GM19351 (cell line): ENCODE results near the gene IRAG1.
"Not testable (repeated sequence)": the region's sequence is repeated elsewhere in the genome, so short reads cannot be mapped to it uniquely, and the experiment has no call there.

Source experiments
- ATAC-seq: cut with Tn5 transposase; IDR thresholded peaks from one replicate; pipeline ENCODE4 v1.9.1; 2021; ENCODE audit warnings: mild to moderate bottlenecking, moderate library complexity; ENCODE audit not compliant: unreplicated experiment

The IRAG1 gene

DNA sequence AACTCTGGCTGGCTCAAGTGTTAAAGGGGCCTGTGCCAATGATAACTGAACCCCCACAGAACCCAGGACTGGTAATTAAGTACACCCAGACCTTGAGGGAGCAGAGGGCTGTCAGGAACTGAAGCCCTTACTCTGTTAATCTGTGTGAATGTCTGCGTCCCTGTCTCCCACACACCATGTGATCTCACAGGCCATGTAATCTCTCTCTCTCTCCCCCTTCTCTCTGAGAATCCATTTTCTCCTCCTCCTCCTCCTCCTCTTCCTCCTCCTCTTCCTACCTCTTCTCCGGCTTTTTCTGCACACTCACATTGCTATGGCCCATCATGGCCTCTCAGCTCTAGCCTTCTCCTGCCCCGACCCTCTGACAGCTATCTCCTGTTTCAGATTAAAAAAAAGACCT lies 14.6 kb upstream of the IRAG1 start:
- no peak for ATAC-seq

DNA sequence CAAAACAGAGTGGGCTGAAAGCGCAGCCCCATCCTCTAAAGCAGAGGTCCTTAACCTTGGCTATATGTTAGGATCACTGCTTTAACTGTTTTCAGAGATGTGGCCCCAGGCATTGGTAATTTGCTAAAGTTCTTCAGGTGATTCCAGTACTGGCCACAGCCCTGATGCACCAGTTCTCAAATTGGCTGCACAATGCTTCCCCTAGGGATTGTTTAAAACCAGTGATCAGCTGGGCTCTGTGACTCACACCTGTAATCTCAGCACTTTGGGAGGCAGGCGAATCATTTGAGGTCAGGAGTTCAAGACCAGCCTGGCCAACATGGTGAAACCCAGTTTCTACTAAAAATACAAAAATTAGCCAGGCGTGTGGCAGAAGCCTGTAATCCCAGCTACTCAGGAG lies 8.4 kb upstream of the IRAG1 start:
- no peak for ATAC-seq

DNA sequence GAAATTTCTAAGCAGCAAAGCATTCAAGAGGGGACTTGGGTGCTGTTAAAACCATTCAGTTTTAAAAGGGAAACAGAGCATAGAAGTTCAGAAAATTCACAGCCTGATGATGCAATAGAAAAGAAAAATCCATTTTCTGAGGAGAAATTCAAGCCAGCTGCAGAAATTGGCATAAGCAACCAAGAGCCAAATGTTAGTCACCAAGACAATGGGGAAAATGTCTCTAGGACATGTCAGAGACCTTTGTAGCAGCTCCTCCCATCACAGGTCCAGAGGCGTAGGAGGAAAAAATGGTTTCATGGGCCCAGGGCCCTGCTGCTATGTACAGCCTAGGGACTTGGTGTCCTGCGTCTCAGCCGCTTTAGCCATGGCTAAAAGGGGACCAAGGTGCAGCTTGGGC lies 5.5 kb upstream of the IRAG1 start:
- no peak for ATAC-seq

DNA sequence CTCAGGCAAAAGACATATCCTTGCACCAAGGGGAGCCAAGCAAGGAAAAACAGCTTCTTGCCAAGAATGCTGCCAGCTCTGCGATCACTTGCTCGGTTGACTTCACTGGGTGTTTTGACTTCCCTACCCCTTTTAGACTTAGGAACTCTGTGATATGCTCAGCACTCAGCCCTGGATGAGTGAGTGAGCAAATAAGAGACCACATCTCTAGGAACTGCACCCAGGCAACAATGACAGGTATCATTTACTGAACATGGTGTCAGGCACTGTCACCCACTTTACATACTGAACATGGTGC lies 3.7 kb upstream of the IRAG1 start:
- ATAC-seq: no peak

DNA sequence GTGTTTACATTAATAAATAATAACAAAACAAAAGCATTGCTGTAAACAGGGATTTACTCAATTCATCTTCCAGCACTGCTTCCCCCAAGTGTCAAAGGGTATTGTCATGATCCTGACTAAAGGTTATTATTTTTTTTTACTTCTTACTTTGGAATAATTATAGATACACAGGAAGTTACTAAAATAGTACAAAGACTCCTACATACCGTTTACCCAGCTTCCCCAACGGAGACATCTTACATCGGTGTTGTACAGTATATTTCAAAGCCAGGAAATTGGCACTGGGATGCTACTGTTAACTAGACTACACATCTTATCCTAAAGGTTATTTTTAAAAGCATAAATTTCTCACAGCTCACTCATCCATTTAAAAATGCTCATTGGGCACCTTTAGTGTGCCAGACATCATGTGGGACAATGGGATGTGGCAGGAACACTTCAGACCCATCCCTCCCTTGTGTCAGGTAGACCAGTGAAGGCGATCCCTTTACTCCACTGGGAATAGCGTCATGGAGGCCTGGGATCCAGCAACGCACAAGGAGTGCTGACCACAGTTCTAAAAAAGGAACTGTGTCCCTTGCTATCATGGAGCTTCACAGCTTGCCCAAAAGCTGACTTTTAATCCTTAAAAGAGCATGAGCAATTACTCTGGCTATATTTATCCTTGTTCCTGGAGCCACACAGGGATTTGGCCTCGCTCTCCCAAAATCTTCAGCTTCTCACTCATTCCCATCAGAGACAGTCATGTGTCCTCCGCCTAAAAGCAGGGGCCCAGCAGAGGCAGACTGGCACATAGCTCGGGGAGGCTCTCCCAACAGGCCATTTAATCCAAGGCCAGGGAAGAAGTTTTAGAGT lies 3.1 kb upstream of the IRAG1 start:
- ATAC-seq: no peak

DNA sequence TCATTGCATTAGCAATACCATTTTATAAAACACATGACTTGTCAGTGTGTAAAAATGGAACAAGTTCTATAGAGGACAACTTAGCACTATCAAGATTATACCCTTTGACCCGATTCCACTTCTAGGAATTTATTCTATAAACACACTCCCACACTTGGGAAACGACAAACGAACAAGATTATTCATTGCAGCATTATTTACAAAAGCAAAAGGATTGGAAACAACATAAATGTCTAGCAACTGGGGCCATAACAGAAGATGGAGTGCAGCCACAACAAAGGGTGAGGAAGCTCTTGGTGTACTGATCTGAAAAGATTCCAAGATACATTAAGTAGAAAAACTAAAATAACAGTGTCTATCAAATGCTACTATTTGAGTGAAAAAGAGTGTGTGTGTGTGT lies 2.3 kb upstream of the IRAG1 start:
- ATAC-seq: no peak

DNA sequence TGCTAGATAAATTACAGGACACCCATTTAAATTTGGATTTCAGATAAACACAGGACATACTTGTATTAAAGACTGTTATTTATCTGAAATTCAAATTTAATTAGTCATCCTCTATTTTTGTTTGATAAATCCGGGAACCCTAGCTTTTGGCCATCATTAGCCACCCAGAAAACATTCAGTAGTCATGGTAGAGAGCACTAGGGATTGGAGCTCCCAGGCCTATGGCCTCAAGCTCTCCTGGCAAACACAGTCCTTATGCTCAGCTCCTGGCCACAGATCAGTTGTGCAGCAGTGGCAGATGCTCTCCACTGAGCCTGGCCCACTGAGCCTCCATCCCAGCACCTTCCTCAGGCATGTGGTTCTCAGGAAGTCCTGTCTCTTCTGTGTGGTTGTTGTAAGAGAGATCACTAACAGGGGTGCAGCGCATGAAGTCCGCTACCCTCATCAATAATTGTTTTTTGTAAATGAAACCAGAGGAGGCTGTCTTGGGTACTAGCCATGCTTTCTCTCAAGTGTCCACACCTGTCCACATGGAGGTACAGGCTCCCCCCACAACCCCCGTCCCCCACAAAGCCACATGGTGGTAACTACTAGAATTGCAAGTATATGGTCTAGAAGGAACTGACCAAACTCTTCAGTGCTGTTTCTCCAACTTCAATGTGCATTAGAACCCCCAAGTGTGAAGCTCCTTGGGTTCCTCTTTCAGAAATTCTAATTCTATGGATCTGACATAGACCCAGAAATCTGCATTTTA lies 1.1 kb upstream of the IRAG1 start:
- no peak for ATAC-seq

DNA sequence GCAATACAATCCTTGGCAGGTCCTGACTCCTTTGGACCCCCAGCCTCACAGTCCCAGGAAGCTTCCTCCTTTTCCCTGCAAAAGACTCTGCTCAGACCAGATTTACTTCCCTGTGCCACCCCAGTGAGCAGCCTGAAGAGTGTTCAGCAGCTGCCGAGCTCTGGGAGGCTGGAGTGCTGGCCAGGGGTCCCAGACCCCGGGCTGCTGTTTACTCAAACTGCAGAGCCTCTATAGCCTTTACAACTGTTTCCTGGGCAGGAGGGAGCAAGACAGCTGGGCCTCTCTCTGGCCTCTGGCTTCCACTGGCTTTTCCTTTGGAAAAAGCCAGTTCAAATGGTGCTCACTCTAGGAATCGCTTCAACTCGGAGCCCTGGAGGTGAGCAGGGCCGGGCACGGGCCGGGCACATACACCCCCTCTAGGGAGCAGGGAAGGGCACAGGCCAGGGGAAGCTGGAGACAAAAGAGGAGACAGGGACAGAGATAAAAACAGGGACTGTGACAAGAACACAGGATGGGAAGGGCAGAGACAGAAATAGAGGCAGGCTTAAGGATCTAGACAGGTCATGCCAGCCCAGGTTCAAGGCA lies 932 bp downstream of the IRAG1 start:
- no peak for ATAC-seq

DNA sequence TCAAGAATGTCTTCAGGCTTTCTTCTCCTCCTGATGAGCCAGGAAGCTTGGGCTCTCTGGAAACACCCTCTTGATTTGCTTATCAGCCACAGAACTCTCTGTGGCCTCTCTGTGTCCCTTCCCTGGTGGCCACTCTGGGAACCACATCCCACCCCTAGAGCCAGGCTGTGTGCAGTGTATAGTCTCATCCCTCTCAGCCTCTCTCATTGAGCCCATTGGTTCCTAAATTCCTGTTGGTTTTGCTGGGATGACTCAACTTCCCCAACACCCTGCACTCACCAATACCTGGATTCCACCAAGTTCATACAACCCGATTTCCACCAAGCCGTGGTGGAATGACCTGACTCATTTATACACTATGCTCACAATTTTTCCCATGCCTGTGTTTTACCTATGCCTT lies 5.2 kb downstream of the IRAG1 start:
- ATAC-seq: no peak

DNA sequence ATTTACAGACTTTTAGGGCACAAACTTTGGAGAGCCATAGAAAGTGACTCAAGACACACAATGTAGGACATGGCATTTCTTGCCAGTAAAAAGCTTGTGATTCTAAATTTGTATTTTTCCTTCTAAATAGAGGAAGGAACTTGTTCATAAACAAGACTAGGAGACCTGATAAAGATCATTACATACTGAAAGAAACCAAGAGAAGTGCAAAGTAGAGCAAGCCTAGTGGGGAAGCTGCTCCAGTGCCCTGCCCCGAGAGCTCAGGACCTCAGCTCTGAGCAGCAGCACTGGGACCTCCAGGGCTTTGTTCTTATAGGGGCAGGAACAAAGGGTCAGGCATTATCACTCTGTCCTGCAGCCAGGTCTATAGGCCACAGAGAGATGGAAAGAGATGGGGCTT lies 7.2 kb downstream of the IRAG1 start:
- ATAC-seq: no peak

DNA sequence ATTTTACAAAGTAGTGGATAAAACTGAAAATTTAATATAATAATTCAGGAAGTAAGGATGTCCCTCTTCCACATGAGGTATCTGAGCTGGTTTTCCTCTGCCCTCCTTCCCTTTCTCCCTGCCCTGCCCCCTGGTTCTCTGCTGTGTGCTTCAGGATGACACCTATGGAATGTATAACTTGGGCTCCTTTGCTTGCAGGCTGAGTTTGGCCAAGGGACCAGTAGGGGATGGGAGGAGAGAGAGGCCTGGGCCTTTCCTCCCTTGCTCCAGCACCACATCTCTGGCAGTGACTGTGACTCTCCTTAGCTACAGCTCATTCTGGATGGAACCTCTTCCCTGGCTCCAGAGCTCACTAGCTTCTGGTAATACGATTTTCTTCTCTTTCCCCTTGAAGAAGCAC lies 10.1 kb downstream of the IRAG1 start:
- ATAC-seq: no peak

DNA sequence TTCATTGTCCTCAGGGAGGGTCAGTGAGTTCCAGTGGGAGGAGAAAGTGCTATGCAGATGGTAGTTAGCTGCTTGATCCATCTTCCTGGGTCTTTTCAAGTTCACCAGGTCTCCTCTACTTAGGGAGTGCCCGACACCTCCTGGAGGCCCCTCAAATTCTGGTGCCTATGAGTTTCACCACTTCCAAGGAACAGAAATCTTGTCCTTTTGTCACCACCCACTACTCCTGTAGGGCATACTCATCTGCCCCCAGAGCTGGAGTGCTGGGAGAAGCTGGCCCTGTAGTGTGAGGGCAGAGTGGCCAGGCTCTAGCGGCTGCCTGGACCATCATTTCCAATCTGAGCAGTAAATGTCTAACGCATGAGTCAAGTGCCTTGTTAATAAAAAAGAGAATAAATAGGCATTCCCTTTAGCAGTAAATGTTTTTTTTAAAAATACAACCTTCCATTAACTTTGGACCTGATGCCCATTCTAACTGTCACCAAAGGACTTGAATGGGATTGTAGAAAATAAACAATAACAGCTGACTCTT lies 12.5 kb downstream of the IRAG1 start:
- ATAC-seq: no peak

DNA sequence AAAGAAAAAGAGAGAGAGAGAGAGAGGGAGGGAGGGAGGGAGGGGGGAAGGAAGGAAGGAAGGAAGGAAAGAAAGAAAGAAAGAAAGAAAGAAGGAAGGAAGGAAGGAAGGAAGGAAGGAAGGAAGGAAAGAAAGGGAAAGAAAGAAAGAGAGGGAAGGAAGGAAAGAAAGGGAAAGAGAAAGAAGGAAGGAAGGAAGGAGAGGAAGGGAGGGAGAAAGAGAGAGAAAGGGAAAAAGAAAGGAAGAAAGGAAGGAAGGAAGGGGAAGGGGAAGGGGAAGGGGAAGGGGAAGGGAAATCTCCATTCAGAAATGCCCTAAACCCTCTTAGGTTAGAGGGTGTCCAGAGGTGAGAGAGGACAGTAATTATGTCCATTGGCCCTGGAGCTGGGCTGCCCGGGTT lies 13.3 kb downstream of the IRAG1 start:
- ATAC-seq: not testable (repeated sequence)

DNA sequence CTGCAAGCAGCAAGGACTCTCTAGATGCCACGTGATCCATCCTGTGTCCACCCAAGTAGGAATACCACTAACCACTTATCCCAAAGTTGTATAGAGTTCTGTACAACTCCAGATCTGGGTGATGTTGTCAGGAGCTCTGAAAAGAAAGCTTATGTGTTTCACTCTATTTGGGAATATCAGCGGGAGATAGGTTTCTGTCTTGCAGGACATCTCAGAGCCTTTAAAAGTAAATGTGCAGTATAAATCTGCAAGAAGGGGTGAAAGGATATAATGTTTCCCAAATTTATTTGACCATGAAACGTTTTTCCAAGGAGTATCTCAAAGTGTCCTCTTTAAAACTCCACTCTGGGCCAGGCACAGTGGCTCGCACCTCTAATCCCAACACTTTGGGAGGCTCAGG lies 13.9 kb downstream of the IRAG1 start:
- no peak for ATAC-seq

DNA sequence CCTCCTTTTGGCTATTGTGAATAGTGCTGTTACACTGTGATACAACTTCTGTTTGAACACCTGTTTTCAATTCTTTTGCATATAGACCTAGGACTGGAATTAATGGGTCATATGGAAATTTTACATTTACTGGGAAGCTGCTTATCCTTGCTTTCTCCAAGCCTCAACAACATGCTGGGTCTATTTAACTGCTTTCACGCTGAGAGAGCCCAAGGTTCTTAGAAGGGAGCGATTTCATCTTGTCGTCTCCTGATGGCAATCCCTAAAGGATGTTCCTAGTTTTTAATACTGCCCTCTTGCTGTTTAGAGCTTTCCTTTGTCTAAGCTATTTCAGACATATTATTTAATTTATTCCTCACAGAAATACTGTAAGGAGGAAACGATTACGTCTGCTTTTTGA lies 15.5 kb downstream of the IRAG1 start:
- no peak for ATAC-seq

DNA sequence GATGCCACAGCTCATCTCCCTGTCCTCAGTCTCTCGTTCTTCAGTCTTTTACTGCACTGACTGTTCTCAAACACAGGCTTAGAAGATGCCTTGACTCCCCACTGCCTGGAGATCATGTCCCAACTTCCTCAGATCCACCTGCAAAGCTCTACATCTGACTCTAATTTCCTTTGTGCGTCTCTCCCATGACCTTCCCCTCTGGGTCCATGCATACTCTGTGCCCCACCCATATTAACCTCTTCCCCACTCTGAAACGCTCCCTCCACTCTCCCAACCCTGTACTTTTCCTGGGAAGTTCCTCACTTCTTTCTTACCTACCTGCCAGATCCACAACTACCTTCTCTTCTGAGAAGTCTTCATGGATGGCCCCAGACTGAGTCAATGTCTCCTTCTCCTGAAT lies 16.6 kb downstream of the IRAG1 start:
- no peak for ATAC-seq

DNA sequence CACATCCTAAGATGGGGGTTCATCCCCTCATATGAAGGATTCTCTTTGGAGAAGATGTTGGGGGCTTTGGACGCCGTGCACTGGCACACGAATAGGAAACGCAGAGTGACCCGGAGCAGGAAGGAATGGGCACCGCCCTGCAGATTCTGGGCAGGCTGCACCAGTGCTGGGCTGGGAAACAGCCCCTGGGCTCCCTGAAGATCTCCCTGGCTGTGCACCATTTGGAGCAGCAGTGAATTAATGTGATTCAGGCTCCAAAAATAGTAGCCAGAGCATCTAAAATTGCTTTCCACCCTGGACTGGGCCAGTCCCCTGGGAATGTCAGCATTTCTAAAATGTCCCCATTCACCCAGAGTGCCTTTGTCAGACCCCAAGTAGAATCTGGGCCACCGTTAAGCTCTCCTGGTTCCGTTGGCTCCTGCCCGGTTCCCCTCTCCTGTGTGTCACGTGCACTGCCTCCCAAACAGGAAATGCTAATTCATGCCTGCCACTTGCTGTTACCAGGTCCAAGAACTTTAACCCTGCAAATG lies 18.6 kb downstream of the IRAG1 start:
- ATAC-seq: no peak

DNA sequence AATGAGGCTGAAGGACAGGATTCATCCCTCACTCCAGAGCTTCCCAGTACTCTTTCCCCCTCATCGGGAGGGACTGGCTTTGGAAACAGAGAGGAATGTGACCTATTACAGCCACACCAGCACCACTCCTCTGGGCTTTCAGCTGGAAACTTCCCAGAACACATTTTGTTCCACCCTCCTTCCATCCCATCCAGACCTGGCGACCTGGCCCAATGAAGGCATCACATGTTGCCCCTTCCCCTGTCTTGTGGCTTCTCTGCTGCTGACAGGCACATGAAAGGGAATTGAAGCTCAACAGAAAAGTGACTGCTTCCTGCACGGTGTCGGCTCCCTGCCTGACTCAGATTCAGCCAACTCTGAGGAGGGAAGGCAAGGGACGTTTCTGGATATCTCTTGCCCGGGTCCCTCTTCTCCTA lies 19.1 kb downstream of the IRAG1 start:
- ATAC-seq: no peak

DNA sequence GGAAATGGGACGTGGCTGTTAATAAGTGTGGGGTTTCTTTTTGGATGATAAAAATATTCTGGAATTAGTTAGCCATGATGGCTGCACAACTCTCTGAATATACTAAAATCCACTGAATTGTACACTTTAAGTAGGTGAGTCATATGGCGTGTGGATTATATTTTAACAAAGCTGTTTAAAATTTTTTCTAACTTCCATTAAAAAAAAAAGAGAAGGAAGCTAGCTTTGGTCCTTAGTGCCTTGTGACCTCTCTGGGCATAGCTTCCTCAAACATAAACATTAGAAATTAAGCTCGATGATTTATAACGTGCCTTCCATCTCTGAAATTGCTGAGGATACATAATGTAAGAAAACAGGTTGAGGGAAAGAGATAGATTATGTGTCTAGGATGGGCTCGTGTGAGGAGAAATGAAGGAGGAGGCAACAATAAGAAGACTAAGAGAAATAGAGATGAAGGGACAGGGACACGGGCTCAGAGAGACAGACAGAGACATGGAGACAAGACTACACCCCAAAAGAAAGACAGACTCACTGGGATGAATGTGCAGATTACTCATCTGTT lies 20.0 kb downstream of the IRAG1 start:
- no peak for ATAC-seq

DNA sequence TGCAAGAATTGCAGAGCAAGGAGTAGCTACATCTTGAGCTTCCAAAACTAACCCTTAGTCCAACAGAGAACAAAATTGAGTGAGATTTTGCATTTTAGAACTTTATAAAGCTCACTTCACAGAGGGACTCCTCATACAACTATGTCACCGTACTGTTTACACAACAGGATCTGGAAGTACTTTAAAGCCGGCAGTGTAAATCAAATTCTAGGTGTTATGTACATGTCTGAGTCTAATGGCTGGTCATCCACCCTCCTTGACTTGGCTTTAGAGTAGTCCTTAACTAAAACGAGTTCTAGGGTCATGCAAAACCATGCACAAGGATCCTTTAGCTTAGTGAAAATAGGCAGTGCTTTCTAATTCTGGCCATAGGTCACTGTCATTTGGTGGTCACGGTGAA lies 23.5 kb downstream of the IRAG1 start:
- no peak for ATAC-seq

DNA sequence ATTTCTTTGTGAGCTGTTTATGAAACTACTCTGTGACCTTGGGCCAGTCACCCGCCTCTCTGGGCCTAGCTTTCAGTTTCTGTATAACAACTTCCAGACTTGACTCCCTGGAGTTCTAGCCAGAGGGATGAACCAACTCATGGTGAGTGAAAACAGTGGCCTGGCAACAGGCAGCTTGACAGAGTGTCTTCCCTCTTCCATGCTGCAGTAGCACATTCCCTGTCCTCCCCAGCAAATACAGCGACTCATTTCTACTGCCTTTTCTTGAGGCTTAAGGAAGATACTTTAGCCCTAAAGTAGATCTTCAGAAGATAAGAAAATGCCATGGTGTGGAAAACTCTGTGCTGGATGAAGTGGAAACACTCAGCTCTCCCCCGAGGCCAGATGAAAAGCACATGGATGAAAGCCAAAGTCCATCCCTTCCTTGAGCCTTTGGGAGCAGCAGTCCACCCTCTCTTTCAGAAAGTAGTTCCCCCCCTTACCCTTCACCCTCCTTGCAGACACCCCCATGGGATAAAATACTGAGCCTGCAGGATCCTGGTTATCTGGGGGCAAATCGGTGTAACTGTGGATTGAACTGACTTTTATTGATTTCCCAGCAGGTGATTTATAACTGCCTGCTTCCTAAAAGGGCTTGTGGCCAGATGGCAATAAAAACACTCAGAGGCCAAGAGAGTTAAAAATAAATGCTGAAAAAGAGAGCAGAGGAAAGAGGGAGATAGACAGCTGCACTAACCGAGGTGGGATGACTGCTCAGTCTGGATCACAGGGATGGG lies 24.1 kb downstream of the IRAG1 start:
- no peak for ATAC-seq
